ENCODE data around the gene FAM227B. TPM values are rescaled to one million over a fixed set of nuclear protein-coding genes. Genes with fewer than 3 reads are reported as not detected.
"Not testable (repeated sequence)": the region's sequence is repeated elsewhere in the genome, so short reads cannot be mapped to it uniquely, and the experiment has no call there.

The FAM227B gene
- total and polyA plus RNA-seq, 7 experiments from 2014 or later: 3.7 to 25.1 (median 14.8) TPM

DNA sequence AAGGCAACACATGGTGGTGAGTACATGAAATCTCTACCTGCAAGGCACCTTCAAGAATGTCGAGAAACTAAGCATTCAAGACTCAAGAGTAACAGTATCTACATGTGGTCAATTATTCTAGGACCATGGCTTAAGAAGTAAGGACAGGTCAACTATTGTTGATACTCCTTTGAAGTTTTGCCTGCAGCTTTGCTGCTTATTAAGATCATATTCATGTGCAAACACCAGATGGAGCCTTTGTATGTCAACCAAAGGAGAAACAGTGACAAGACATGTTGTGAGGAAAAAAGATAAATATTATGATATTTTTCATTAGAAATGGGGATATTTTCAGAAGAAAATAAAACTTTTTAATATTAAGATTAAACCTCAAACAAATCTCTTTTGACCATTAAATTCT lies 249.8 kb downstream of the FAM227B start:
- peaks cover 0 to 5% (median 0%) of the 10 kb centered on the region in 5 donors for H3K27me3 Mint-ChIP-seq
- ChIA-PET POLR2A (no interaction called here), CTCF (no interaction called here)
- H3K4me1 ChIP-seq (ENCODE audit: control insufficient read depth in 2 of 2, insufficient read depth in 2 of 2, low read length in 2 of 2): no peaks in the 10 kb centered on the region
- H3K27me3 ChIP-seq (ENCODE audit: control insufficient read depth in 2 of 2, insufficient read depth in 2 of 2, low read length in 2 of 2): no peaks in the 10 kb centered on the region
- DNase-seq: no peak
- H3K27ac ChIP-seq (ENCODE audit: low read depth, low read length): no peak overlapping the region
- no peak overlapping the region for H3K4me3 Mint-ChIP-seq
- ATAC-seq: no peak
- intact Hi-C loops (cut with micrococcal nuclease): no loop called here
- peaks cover 0 to 7% (median 4%) of the 10 kb centered on the region in 5 donors for H3K36me3 Mint-ChIP-seq
- no peaks in the 10 kb centered on the region for H3K9me3 ChIP-seq (ENCODE audit: control insufficient read depth in 2 of 3, low read length in 3 of 3)
- no peaks in the 10 kb centered on the region for H3K36me3 ChIP-seq (ENCODE audit: control insufficient read depth in 2 of 3, insufficient read depth in 3 of 3, low read length in 3 of 3)
- no peak overlapping the region for H3K27ac Mint-ChIP-seq
- peaks cover 0 to 18% (median 4%) of the 10 kb centered on the region in 11 donors for H3K9me3 Mint-ChIP-seq
- no peaks in the 10 kb centered on the region for H3K4me1 Mint-ChIP-seq
- no peak overlapping the region for H3K4me3 ChIP-seq (ENCODE audit: low read length)

DNA sequence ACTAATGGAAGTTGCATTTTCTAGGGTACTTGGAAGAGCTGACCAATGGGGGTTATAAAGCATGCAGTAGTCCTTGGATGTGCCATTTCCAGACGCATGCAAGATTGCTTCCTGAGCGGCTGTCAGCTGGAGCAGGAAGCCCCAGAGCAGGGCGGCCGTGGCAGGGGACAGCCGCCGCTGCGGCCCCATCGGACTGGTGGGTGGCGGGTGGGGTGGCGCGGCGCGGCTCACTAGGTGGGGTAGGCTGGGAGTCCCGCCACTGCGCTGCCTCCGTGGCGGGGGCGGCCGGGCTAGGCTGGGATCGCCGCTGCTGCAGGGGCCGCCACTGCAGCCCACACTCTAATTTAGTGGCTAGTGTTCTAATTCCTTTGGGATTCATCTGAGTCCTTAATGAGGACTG lies 254.1 kb downstream of the FAM227B start:
- no peak for ATAC-seq
- Mint-ChIP-seq H3K27ac (no peak overlapping the region), H3K4me3 (no peak overlapping the region), H3K9me3 (peaks cover 0 to 42% (median 11%) of the 10 kb centered on the region in 11 donors), H3K36me3 (peaks cover 0 to 23% (median 4%) of the 10 kb centered on the region in 5 donors), H3K27me3 (peaks cover 0 to 2% (median 0%) of the 10 kb centered on the region in 5 donors), H3K4me1 (no peaks in the 10 kb centered on the region)
- POLR2A ChIA-PET: no interaction called here
- Histone ChIP-seq H3K27ac (ENCODE audit: low read depth, low read length) (no peak overlapping the region), H3K27me3 (ENCODE audit: control insufficient read depth in 2 of 2, insufficient read depth in 2 of 2, low read length in 2 of 2) (no peaks in the 10 kb centered on the region), H3K4me1 (ENCODE audit: control insufficient read depth in 2 of 2, insufficient read depth in 2 of 2, low read length in 2 of 2) (no peaks in the 10 kb centered on the region), H3K9me3 (ENCODE audit: control insufficient read depth in 2 of 3, low read length in 3 of 3) (no peaks in the 10 kb centered on the region), H3K4me3 (ENCODE audit: low read length) (no peak overlapping the region), H3K36me3 (ENCODE audit: control insufficient read depth in 2 of 3, insufficient read depth in 3 of 3, low read length in 3 of 3) (no peaks in the 10 kb centered on the region)
- no peak for DNase-seq
- CTCF ChIA-PET: no interaction called here
- intact Hi-C loops (cut with micrococcal nuclease): no loop called here

DNA sequence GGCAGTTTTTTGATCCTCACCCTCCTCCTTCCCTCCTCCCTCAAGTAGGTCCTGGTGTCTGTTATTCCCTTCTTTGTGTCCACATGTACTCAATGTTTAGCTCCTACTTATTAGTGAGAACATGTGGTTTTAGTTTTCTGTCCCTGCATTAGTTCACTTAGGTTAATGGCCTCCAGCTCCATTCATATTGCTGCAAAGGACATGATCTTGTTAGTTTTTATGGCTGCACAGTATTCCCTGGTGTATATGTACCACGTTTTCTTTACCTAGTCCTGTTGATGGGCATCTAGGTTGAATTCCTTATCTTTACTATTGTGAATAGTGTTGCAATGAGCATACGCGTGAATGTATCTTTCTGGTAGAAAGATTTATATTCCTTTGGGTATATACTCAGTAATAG lies 259.2 kb downstream of the FAM227B start:
- no peaks in the 10 kb centered on the region for H3K36me3 ChIP-seq (ENCODE audit: control insufficient read depth in 2 of 3, insufficient read depth in 3 of 3, low read length in 3 of 3)
- no peak overlapping the region for H3K27ac ChIP-seq (ENCODE audit: low read depth, low read length)
- H3K27me3 ChIP-seq (ENCODE audit: control insufficient read depth in 2 of 2, insufficient read depth in 2 of 2, low read length in 2 of 2): no peaks in the 10 kb centered on the region
- ChIA-PET CTCF (no interaction called here), POLR2A (no interaction called here)
- no peaks in the 10 kb centered on the region for H3K4me1 ChIP-seq (ENCODE audit: control insufficient read depth in 2 of 2, insufficient read depth in 2 of 2, low read length in 2 of 2)
- no peak for ATAC-seq
- no peak overlapping the region for H3K27ac Mint-ChIP-seq
- H3K4me3 ChIP-seq (ENCODE audit: low read length): no peak overlapping the region
- DNase-seq: no peak
- peaks cover 4 to 40% (median 12%) of the 10 kb centered on the region in 11 donors for H3K9me3 Mint-ChIP-seq
- no peak overlapping the region for H3K4me3 Mint-ChIP-seq
- H3K27me3 Mint-ChIP-seq: peaks cover 0 to 2% (median 0%) of the 10 kb centered on the region in 5 donors
- intact Hi-C loops (cut with micrococcal nuclease): no loop called here
- no peaks in the 10 kb centered on the region for H3K9me3 ChIP-seq (ENCODE audit: control insufficient read depth in 2 of 3, low read length in 3 of 3)
- H3K36me3 Mint-ChIP-seq: peaks cover 0 to 22% (median 3%) of the 10 kb centered on the region in 5 donors
- H3K4me1 Mint-ChIP-seq: no peaks in the 10 kb centered on the region

GRCh38 chr15:49354439-49354838 lies 266.2 kb downstream of the FAM227B start:
- peaks cover 2 to 28% (median 13%) of the 10 kb centered on the region in 5 donors for H3K36me3 Mint-ChIP-seq

DNA sequence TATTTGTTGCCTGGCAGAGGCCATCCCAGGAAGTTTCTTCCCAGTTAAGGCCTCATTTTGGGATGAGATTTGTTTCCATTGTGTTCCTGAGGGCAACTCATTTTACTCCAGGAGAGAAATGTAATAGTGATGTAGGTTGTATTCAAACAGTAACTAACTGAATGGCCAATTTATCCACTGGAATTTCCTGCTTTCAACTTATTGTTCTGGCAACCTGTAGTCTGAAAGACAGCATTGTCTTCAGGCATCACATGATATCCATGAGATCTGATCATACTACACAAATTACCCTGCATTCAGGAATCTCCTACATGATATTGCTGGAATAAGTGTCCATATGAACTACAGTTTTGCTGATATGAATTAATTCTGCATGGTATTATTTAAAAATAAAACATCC lies 277.1 kb downstream of the FAM227B start:
- Histone ChIP-seq H3K4me1 (ENCODE audit: control insufficient read depth in 2 of 2, insufficient read depth in 2 of 2, low read length in 2 of 2) (no peaks in the 10 kb centered on the region), H3K27me3 (ENCODE audit: control insufficient read depth in 2 of 2, insufficient read depth in 2 of 2, low read length in 2 of 2) (no peaks in the 10 kb centered on the region), H3K9me3 (ENCODE audit: control insufficient read depth in 2 of 3, low read length in 3 of 3) (no peaks in the 10 kb centered on the region), H3K27ac (ENCODE audit: low read depth, low read length) (no peak overlapping the region), H3K36me3 (ENCODE audit: control insufficient read depth in 2 of 3, insufficient read depth in 3 of 3, low read length in 3 of 3) (no peaks in the 10 kb centered on the region), H3K4me3 (ENCODE audit: low read length) (no peak overlapping the region)
- POLR2A ChIA-PET: no interaction called here
- Mint-ChIP-seq H3K4me3 (no peak overlapping the region), H3K9me3 (peaks cover 3 to 28% (median 6%) of the 10 kb centered on the region in 11 donors), H3K27ac (no peak overlapping the region), H3K27me3 (no peaks in the 10 kb centered on the region), H3K36me3 (peaks cover 11 to 61% (median 32%) of the 10 kb centered on the region in 5 donors), H3K4me1 (peaks cover 0 to 4% (median 0%) of the 10 kb centered on the region in 7 donors)
- DNase-seq: no peak
- ATAC-seq: no peak
- intact Hi-C loops (cut with micrococcal nuclease): no loop called here
- CTCF ChIA-PET: no interaction called here

More at GRCh38 chr15:49354439-49354838, 266.2 kb downstream of the FAM227B start:
- H3K27me3 Mint-ChIP-seq; intact Hi-C loops (cut with micrococcal nuclease); H3K27ac Mint-ChIP-seq; CTCF ChIA-PET; H3K4me1 Mint-ChIP-seq; H3K4me3 ChIP-seq (ENCODE audit: low read length); DNase-seq; H3K27ac ChIP-seq (ENCODE audit: low read depth, low read length); H3K4me3 Mint-ChIP-seq; H3K27me3 ChIP-seq (ENCODE audit: control insufficient read depth in 2 of 2, insufficient read depth in 2 of 2, low read length in 2 of 2); ATAC-seq; H3K9me3 ChIP-seq (ENCODE audit: control insufficient read depth in 2 of 3, low read length in 3 of 3); POLR2A ChIA-PET; H3K36me3 ChIP-seq (ENCODE audit: control insufficient read depth in 2 of 3, insufficient read depth in 3 of 3, low read length in 3 of 3); H3K4me1 ChIP-seq (ENCODE audit: control insufficient read depth in 2 of 2, insufficient read depth in 2 of 2, low read length in 2 of 2): not testable (repeated sequence)
- H3K9me3 Mint-ChIP-seq: peaks cover 0 to 49% (median 11%) of the 10 kb centered on the region in 11 donors

GRCh38 chr15:49339656-49340055 lies 281.0 kb downstream of the FAM227B start:
- Histone ChIP-seq H3K4me3 (ENCODE audit: low read length) (no peak overlapping the region), H3K36me3 (ENCODE audit: control insufficient read depth in 2 of 3, insufficient read depth in 3 of 3, low read length in 3 of 3) (no peaks in the 10 kb centered on the region), H3K27ac (ENCODE audit: low read depth, low read length) (no peak overlapping the region), H3K9me3 (ENCODE audit: control insufficient read depth in 2 of 3, low read length in 3 of 3) (no peaks in the 10 kb centered on the region), H3K4me1 (ENCODE audit: control insufficient read depth in 2 of 2, insufficient read depth in 2 of 2, low read length in 2 of 2) (no peaks in the 10 kb centered on the region), H3K27me3 (ENCODE audit: control insufficient read depth in 2 of 2, insufficient read depth in 2 of 2, low read length in 2 of 2) (no peaks in the 10 kb centered on the region)
- Mint-ChIP-seq H3K27ac (no peak overlapping the region), H3K9me3 (peaks cover 3 to 33% (median 8%) of the 10 kb centered on the region in 11 donors), H3K27me3 (no peaks in the 10 kb centered on the region), H3K4me3 (no peak overlapping the region), H3K4me1 (peaks cover 0 to 3% (median 0%) of the 10 kb centered on the region in 7 donors), H3K36me3 (peaks cover 11 to 74% (median 53%) of the 10 kb centered on the region in 5 donors)
- ATAC-seq: no peak
- no peak for DNase-seq
- intact Hi-C loops (cut with micrococcal nuclease): no loop called here
- POLR2A ChIA-PET: no interaction called here
- CTCF ChIA-PET: no interaction called here

DNA sequence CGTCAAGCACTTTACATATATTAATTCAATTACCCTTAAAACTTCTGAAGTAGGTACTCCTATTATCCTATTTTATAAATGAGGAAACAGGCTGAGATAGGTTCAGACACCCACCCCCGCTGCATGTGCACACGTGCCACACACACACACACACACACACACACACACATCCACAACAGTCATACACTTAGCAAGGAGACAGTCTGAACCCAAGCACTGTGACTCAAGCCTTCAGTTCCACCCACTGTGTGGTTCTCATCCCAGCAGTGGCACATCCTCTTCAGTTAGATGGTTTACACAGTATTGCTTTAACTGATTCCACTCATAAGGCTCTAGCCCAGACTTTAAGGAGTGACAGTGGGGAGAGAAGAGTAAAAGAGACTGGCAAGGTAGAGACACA lies 288.7 kb downstream of the FAM227B start:
- Histone ChIP-seq H3K36me3 (ENCODE audit: control insufficient read depth in 2 of 3, insufficient read depth in 3 of 3, low read length in 3 of 3) (no peaks in the 10 kb centered on the region), H3K4me1 (ENCODE audit: control insufficient read depth in 2 of 2, insufficient read depth in 2 of 2, low read length in 2 of 2) (no peaks in the 10 kb centered on the region), H3K9me3 (ENCODE audit: control insufficient read depth in 2 of 3, low read length in 3 of 3) (no peaks in the 10 kb centered on the region), H3K27me3 (ENCODE audit: control insufficient read depth in 2 of 2, insufficient read depth in 2 of 2, low read length in 2 of 2) (no peaks in the 10 kb centered on the region), H3K4me3 (ENCODE audit: low read length) (no peak overlapping the region), H3K27ac (ENCODE audit: low read depth, low read length) (no peak overlapping the region)
- Mint-ChIP-seq H3K27ac (peak overlapping the region in 1 of 9 donors; percentile 1), H3K36me3 (peaks cover 10 to 55% (median 33%) of the 10 kb centered on the region in 5 donors), H3K9me3 (no peaks in the 10 kb centered on the region), H3K4me1 (no peaks in the 10 kb centered on the region), H3K4me3 (no peak overlapping the region), H3K27me3 (no peaks in the 10 kb centered on the region)
- intact Hi-C loops (cut with micrococcal nuclease): no loop called here
- ATAC-seq: no peak
- ChIA-PET CTCF (no interaction called here), POLR2A (interaction anchor here (1.2 kb wide), 1 partner anchor 10 kb away, joined by 6 read pairs; no protein-coding TSS in a partner anchor)
- DNase-seq: no peak
